Trophoblast cell (in vitro differentiated cells and primary cell): Measurements from ENCODE around the gene AUTS2.

Experiments
- DNase-seq, 2 donors: peaks; one replicate each; pipeline ENCODE4 v3.0.0-alpha.2; 2016
- H2AFZ ChIP-seq: 2 replicates; pipeline ENCODE4 v1.6.1; 2013; ENCODE audit warnings: low read length, moderate library complexity, mild to moderate bottlenecking; ENCODE audit not compliant: insufficient read depth, poor library complexity
- H2AK5ac ChIP-seq: 2 replicates; pipeline ENCODE4 v1.6.1; 2013; ENCODE audit warnings: mild to moderate bottlenecking, low read length
- H2BK120ac ChIP-seq: 2 replicates; pipeline ENCODE4 v1.6.1; 2013; ENCODE audit warnings: low read length, mild to moderate bottlenecking, moderate library complexity; ENCODE audit not compliant: insufficient read depth, poor library complexity
- H2BK12ac ChIP-seq: 2 replicates; pipeline ENCODE4 v1.6.1; 2013; ENCODE audit warnings: mild to moderate bottlenecking, low read length, moderate library complexity
- H2BK5ac ChIP-seq: 2 replicates; pipeline ENCODE4 v1.6.1; 2013; ENCODE audit warnings: low read length, low read depth, moderate library complexity, mild to moderate bottlenecking; ENCODE audit not compliant: poor library complexity
- H3K14ac ChIP-seq: 2 replicates; pipeline ENCODE4 v1.6.1; 2013; ENCODE audit warnings: mild to moderate bottlenecking, low read length
- H3K18ac ChIP-seq: 2 replicates; pipeline ENCODE4 v1.6.1; 2013; ENCODE audit warnings: mild to moderate bottlenecking, low read length
- H3K23ac ChIP-seq: 2 replicates; pipeline ENCODE4 v1.6.1; 2013; ENCODE audit warnings: low read length
- H3K27ac ChIP-seq: 2 replicates; pipeline ENCODE4 v1.5.1; 2013; ENCODE audit warnings: low read depth, mild to moderate bottlenecking, inconsistent platforms, low read length, moderate library complexity
- H3K27me3 ChIP-seq: 2 replicates; pipeline ENCODE4 v1.6.1; 2013; ENCODE audit warnings: inconsistent platforms, mild to moderate bottlenecking, low read length, moderate library complexity; ENCODE audit not compliant: insufficient read depth
- H3K36me3 ChIP-seq, 2 experiments: 1 replicate in 1 of 2; 2 replicates in 1 of 2; pipeline ENCODE4 v1.6.1; 2013; ENCODE audit warnings: low read length in 2 of 2, mild to moderate bottlenecking in 2 of 2, moderate library complexity in 1 of 2; ENCODE audit not compliant: insufficient read depth in 2 of 2, control insufficient read depth in 1 of 2
- H3K4ac ChIP-seq: 2 replicates; pipeline ENCODE4 v1.6.1; 2013; ENCODE audit warnings: low read depth, mild to moderate bottlenecking, low read length, moderate library complexity
- H3K4me1 ChIP-seq, 2 experiments: 1 replicate in 1 of 2; 2 replicates in 1 of 2; pipeline ENCODE4 v1.6.1; 2013; ENCODE audit warnings: low read length in 2 of 2, mild to moderate bottlenecking in 2 of 2, moderate library complexity in 1 of 2; ENCODE audit not compliant: insufficient read depth in 2 of 2, control insufficient read depth in 1 of 2
- H3K4me2 ChIP-seq: 2 replicates; pipeline ENCODE4 v1.6.1; 2013; ENCODE audit warnings: inconsistent platforms, mild to moderate bottlenecking, low read length, moderate library complexity
- H3K4me3 ChIP-seq: 2 replicates; pipeline ENCODE4 v1.5.1; 2013; ENCODE audit warnings: mild to moderate bottlenecking, low read depth, low read length, inconsistent platforms
- H3K79me1 ChIP-seq: one replicate; pipeline ENCODE4 v1.6.1; 2013; ENCODE audit warnings: low read length
- H3K79me2 ChIP-seq: 2 replicates; pipeline ENCODE4 v1.6.1; 2013; ENCODE audit warnings: low read length, mild to moderate bottlenecking; ENCODE audit not compliant: control insufficient read depth, insufficient read depth, poor library complexity
- H3K9ac ChIP-seq: 2 replicates; pipeline ENCODE4 v1.6.1; 2013; ENCODE audit warnings: mild to moderate bottlenecking, low read length
- H3K9me3 ChIP-seq: 2 replicates; pipeline ENCODE4 v1.6.1; 2013; ENCODE audit warnings: low read depth, mild to moderate bottlenecking, control low read depth, inconsistent platforms, low read length; ENCODE audit not compliant: insufficient read depth
- H4K12ac ChIP-seq: 2 replicates; pipeline ENCODE4 v1.6.1; 2013; ENCODE audit warnings: low read depth, mild to moderate bottlenecking, low read length, moderate library complexity
- H4K8ac ChIP-seq: 2 replicates; pipeline ENCODE4 v1.6.1; 2013; ENCODE audit warnings: low read depth, mild to moderate bottlenecking, low read length, moderate library complexity
- H4K91ac ChIP-seq: one replicate; pipeline ENCODE4 v1.6.1; 2013; ENCODE audit warnings: low read depth, mild to moderate bottlenecking, low read length, moderate library complexity
- WGBS: extraction: QIAGEN DNeasy Blood & Tissue Kit; methylation state at CpG from one replicate; pipeline ENCODE4 v1.1.7; 2013; ENCODE audit warnings: missing lambda C conversion rate; ENCODE audit not compliant: insufficient read length, insufficient coverage; ENCODE audit errors: extremely low coverage; 5-methylcytosine and 5-hydroxymethylcytosine counted together

AUTS2 gene

DNA sequence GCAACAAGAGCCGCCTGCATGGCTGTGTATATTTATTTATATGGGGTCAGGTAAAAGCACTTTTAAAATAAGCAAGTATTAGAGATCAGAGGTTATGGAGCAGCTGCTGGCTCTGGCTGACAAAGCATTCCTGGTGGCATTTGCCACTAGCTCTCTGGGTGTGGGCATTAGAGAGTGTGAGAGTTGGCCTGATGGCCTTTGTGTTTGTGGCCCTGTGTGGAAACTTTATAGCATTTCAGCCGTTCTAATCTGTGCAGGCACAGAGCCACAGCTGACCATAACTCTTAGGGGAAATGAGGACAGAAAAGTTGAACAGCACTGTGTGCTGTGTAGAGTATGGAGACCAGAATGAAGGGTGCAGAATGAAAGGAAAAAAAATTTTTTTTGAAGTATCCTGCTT lies 118.9 kb downstream of the AUTS2 start:
- H3K4me2 ChIP-seq = no peak overlapping the region
- H3K36me3 ChIP-seq = no peaks in the 10 kb centered on the region
- H3K4ac ChIP-seq = no peak overlapping the region
- H3K27ac ChIP-seq = no peak overlapping the region
- H2AK5ac ChIP-seq = no peak overlapping the region
- no peaks in the 10 kb centered on the region for H3K79me2 ChIP-seq
- H3K14ac ChIP-seq = no peak overlapping the region
- no peak overlapping the region for H3K9ac ChIP-seq
- H4K91ac ChIP-seq = no peak overlapping the region
- no peak overlapping the region for H2AFZ ChIP-seq
- H3K27me3 ChIP-seq = no peaks in the 10 kb centered on the region
- H2BK5ac ChIP-seq = no peak overlapping the region
- no peak overlapping the region for H3K18ac ChIP-seq
- H3K4me3 ChIP-seq = no peak overlapping the region
- DNase-seq = no peak
- H2BK120ac ChIP-seq = no peak overlapping the region
- H2BK12ac ChIP-seq = no peak overlapping the region
- no CpG with 5 or more reads among the region's 2 CpGs for WGBS
- no peak overlapping the region for H4K8ac ChIP-seq
- H3K23ac ChIP-seq = no peak overlapping the region
- H3K9me3 ChIP-seq = no peaks in the 10 kb centered on the region
- no peak overlapping the region for H4K12ac ChIP-seq
- H3K4me1 ChIP-seq = no peaks in the 10 kb centered on the region
- no peaks in the 10 kb centered on the region for H3K79me1 ChIP-seq

DNA sequence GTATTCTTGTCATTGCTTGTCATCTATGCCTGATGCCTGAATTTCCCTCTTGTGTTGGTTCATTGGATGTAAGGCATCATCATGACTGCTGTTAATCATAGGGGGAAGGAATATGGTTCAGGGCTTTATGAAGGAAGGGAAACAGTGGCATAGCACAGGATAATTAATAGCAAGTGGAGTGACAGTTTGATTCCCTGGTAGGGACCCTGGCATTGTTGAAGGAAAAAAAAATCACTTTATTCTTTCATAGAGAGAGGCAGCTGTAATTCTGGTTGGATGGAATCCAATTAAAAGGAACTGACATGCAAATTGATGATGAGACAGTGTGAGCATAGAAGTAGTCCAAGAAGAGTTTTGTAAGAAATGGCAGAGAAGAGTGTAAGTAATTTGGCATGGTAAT lies 121.4 kb downstream of the AUTS2 start:
- no peak overlapping the region for H3K23ac ChIP-seq
- H3K14ac ChIP-seq = no peak overlapping the region
- H3K4me2 ChIP-seq = no peak overlapping the region
- no peak overlapping the region for H3K27ac ChIP-seq
- H2AFZ ChIP-seq = no peak overlapping the region
- H3K9ac ChIP-seq = no peak overlapping the region
- H2BK120ac ChIP-seq = no peak overlapping the region
- no peak overlapping the region for H4K12ac ChIP-seq
- H3K27me3 ChIP-seq = no peaks in the 10 kb centered on the region
- no peaks in the 10 kb centered on the region for H3K36me3 ChIP-seq
- H2BK5ac ChIP-seq = no peak overlapping the region
- H3K79me1 ChIP-seq = no peaks in the 10 kb centered on the region
- no peak overlapping the region for H3K18ac ChIP-seq
- no peaks in the 10 kb centered on the region for H3K4me1 ChIP-seq
- no peaks in the 10 kb centered on the region for H3K79me2 ChIP-seq
- DNase-seq = no peak
- H3K9me3 ChIP-seq = no peaks in the 10 kb centered on the region
- H2BK12ac ChIP-seq = no peak overlapping the region
- no peak overlapping the region for H3K4me3 ChIP-seq
- no peak overlapping the region for H4K91ac ChIP-seq
- no peak overlapping the region for H2AK5ac ChIP-seq
- no peak overlapping the region for H4K8ac ChIP-seq
- H3K4ac ChIP-seq = no peak overlapping the region

DNA sequence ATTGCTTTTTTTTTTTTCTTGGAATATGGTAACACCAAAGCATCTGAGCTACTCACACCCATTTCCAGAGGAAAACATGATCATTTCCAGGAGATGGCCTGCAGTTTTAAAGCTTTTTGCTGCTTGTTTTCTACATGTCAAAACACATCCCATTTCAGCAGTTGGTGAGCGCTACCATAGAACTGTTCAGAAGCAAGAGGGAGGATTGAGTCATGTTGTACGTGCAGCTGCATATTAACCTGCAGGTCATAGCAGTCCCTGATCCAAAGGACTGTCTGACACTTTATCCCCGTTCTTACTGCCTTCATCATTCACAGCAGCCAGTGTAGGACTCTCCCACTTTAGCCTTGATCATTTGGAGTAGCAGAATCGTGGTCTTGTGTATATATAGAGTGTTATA lies 124.6 kb downstream of the AUTS2 start:
- H3K79me2 ChIP-seq = no peaks in the 10 kb centered on the region
- H3K79me1 ChIP-seq = no peaks in the 10 kb centered on the region
- H3K18ac ChIP-seq = no peak overlapping the region
- no peak overlapping the region for H4K91ac ChIP-seq
- no peaks in the 10 kb centered on the region for H3K9me3 ChIP-seq
- no peak overlapping the region for H3K4me2 ChIP-seq
- H4K12ac ChIP-seq = no peak overlapping the region
- H3K27me3 ChIP-seq = no peaks in the 10 kb centered on the region
- no peak overlapping the region for H4K8ac ChIP-seq
- no peaks in the 10 kb centered on the region for H3K4me1 ChIP-seq
- H3K27ac ChIP-seq = no peak overlapping the region
- H3K9ac ChIP-seq = no peak overlapping the region
- H3K14ac ChIP-seq = no peak overlapping the region
- no peak overlapping the region for H3K23ac ChIP-seq
- peak; percentile 17 to 36 for DNase-seq
- WGBS = no CpG with 5 or more reads among the region's 4 CpGs
- H3K36me3 ChIP-seq = no peaks in the 10 kb centered on the region
- H2AK5ac ChIP-seq = no peak overlapping the region
- H2BK12ac ChIP-seq = no peak overlapping the region
- no peak overlapping the region for H2AFZ ChIP-seq
- H3K4me3 ChIP-seq = no peak overlapping the region
- no peak overlapping the region for H3K4ac ChIP-seq
- H2BK120ac ChIP-seq = no peak overlapping the region
- no peak overlapping the region for H2BK5ac ChIP-seq

DNA sequence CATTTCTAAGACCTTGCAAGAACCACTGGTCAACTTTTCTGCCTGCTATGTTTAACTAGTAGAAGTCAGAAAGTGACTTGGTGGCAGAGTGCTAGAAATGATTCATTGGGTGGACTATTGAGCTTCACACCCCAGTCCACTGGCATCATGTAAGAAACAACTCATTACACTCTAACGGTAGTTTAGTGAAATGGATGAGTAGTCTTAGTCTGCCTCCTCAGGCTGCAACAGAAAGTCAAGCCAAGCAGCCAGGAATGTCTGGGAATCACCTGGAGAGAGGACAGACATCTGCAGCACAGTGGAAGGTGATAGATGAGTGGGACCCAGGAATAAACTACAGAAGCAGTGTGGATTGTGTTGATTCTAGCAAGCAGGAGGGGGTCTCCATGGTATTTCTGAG lies 125.4 kb downstream of the AUTS2 start:
- Histone ChIP-seq H4K12ac (no peak overlapping the region), H2BK5ac (no peak overlapping the region), H3K36me3 (no peaks in the 10 kb centered on the region), H3K18ac (no peak overlapping the region), H3K9me3 (no peaks in the 10 kb centered on the region), H3K27ac (no peak overlapping the region), H3K4me1 (no peaks in the 10 kb centered on the region), H3K4me3 (no peak overlapping the region), H4K8ac (no peak overlapping the region), H3K14ac (no peak overlapping the region), H3K4me2 (no peak overlapping the region), H4K91ac (no peak overlapping the region), H2AFZ (no peak overlapping the region), H3K4ac (no peak overlapping the region), H2AK5ac (no peak overlapping the region), H3K9ac (no peak overlapping the region), H3K79me2 (no peaks in the 10 kb centered on the region), H3K23ac (no peak overlapping the region), H3K27me3 (no peaks in the 10 kb centered on the region), H2BK12ac (no peak overlapping the region), H2BK120ac (no peak overlapping the region), H3K79me1 (no peaks in the 10 kb centered on the region)
- no CpG with 5 or more reads among the region's 1 CpG for WGBS
- no peak for DNase-seq

DNA sequence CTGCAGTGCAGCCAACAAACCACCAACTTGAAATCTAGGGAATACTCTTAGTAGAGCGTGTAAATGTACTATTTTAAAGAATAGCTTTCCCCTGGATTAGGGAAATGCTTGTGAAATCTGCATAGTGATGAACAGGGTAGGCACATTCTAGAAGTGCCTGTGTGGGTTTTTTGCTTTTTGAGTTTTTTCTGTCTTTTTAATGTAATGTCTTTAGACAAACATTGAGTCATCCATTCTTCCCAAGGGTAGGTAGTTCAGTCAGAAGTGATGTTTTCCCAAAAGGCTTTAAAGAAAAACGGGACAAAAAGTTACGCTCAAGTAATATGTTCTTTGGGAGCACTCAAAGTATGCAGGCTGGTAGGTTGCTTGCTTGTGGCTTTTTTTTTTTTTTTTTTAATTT lies 130.0 kb downstream of the AUTS2 start:
- no peak overlapping the region for H4K91ac ChIP-seq
- no peaks in the 10 kb centered on the region for H3K9me3 ChIP-seq
- H4K12ac ChIP-seq = no peak overlapping the region
- no peak overlapping the region for H4K8ac ChIP-seq
- no peaks in the 10 kb centered on the region for H3K79me2 ChIP-seq
- H3K79me1 ChIP-seq = no peaks in the 10 kb centered on the region
- no peak overlapping the region for H2AK5ac ChIP-seq
- H3K18ac ChIP-seq = no peak overlapping the region
- H2AFZ ChIP-seq = no peak overlapping the region
- H3K9ac ChIP-seq = no peak overlapping the region
- H2BK5ac ChIP-seq = no peak overlapping the region
- H3K4me1 ChIP-seq = no peaks in the 10 kb centered on the region
- H2BK120ac ChIP-seq = no peak overlapping the region
- WGBS = no CpG with 5 or more reads among the region's 3 CpGs
- no peak overlapping the region for H3K27ac ChIP-seq
- no peak overlapping the region for H3K14ac ChIP-seq
- H3K4me2 ChIP-seq = no peak overlapping the region
- no peak overlapping the region for H2BK12ac ChIP-seq
- H3K4ac ChIP-seq = no peak overlapping the region
- H3K23ac ChIP-seq = no peak overlapping the region
- H3K27me3 ChIP-seq = no peaks in the 10 kb centered on the region
- H3K4me3 ChIP-seq = no peak overlapping the region
- peak in 1 of 2 donors; percentile 55 for DNase-seq
- no peaks in the 10 kb centered on the region for H3K36me3 ChIP-seq
